HG03175 (cell line): Measurements from ENCODE around the gene NKX2-4.
"Not testable (repeated sequence)": the region's sequence is repeated elsewhere in the genome, so short reads cannot be mapped to it uniquely, and the experiment has no call there.

Source experiments
- ATAC-seq: cut with Tn5 transposase; IDR thresholded peaks from one replicate; pipeline ENCODE4 v1.9.1; 2021; ENCODE audit warnings: mild to moderate bottlenecking, moderate library complexity; ENCODE audit not compliant: unreplicated experiment

Gene NKX2-4

DNA sequence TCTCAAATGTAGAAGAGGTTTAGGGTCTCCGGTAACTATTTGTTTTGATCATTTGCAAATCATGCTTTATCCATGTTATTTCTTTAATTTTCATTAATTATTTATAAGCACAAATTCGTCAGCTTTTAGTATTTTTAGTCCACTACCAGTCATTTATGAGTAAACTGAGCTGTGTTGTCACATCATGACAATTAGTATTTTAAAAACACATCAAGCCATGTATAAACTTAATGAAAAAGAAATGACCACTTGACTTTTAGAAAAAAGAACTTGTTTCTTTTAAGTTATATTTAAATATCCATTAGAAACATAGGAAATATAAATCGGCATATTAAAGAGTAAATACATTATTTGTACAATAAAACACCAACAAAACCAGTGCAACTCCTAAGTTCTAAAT lies 2.8 kb downstream of the NKX2-4 start:
- ATAC-seq = no peak

DNA sequence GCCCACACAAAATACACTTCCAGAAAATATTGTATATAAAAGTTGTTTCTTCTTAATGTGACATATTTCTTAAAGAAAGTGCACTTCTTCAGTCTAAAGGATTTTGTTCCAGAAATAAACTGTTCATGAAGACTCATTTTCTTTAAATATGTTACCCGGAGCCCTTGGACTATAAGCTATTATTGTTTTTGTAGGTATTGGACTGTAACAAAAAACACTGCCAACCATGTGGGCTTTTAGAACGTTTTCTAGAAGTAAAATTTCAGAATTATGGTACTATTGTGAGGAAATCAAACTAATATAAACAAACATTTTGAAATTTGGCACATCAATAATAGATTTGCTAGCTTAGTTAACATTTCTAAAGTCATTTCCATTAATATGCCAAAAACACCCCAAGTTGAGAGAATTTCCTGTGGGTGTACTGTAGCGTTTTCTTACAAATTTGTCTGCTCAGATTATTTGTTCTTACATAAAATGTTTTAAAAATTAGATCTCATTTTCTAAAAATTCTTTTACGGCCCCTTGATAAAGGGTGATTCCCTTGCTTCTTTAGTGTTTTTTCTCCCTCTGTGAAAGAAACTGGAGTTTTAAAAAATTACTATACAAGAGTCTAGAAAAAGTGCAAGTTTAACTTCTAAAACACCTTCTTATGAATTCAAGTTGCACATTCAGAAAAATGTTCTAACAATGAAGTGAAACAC lies 3.4 kb downstream of the NKX2-4 start:
- ATAC-seq = no peak

DNA sequence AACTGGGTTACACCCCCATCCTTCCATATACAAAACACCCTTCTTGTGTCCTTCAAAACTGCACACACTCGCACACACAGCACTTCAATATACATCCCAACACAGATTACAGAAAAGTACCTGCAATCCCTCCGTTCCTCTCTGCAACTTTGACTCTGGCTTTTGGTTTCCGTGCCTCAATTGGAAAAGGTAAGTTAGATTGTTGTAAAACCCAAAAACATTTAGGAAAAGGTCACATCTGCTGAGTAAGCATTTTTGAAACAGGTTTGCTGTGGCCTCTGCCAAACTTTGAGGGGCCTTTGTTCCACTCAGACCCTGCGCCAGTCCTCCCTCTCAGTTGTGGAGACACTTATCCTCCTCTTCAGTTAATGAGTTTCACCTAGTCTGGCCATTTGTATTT lies 4.2 kb downstream of the NKX2-4 start:
- no peak for ATAC-seq

DNA sequence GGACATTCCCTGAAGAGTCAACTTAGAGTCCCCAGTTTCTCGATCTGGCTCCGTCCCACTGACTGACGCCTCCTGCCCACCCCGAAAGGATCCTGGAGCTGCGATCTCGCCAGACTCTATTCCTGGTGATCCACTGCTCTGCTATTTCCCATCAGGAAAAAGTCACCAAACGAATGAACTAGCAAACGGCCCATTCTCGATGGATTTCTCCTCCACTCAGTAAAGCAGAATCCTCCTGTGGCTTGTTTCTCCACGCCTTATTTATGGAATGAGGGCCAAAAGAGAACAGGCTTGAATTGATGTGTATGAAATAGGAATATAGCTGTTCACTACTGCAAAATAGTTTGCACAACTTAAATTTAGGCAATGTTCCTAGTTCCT lies 5.4 kb downstream of the NKX2-4 start:
- ATAC-seq = no peak

DNA sequence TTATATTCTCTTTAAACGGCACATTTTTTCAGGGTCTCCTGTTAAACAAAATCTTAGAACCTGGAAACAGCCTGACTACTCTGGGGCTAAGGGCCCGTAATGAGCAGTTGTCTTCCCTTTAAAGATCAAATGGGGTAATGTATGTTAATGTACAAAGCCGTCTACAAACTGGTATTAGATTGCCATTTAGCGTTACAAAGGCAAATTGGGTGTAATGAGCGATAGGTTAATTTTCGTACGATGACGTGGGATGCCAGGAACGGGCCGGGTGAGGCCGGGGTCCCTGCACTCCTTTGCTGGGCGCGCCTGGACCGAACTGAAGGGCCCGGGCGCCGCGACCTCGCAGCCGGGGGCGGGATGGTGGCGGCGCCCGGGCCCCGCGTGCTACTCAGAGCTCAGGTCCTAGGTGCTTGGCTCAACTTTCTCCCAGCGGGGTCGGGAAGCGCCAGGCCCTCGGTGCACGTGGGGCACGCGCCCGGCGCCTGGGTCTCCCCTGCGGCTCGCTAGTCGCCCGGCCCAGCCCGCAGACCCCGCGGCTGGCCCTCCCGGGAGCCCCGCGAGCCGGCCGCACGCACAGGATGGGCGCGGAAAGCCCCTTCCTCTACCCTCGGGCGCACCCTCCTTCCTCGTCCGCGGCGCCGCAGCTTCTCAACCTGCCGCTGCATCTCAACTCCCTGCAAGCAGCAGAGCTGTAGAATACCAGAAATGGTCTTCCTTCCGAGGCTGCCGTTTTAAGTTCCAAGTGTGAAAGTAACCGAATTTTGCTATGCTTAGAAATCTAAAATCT lies 5.9 kb downstream of the NKX2-4 start:
- ATAC-seq = no peak

DNA sequence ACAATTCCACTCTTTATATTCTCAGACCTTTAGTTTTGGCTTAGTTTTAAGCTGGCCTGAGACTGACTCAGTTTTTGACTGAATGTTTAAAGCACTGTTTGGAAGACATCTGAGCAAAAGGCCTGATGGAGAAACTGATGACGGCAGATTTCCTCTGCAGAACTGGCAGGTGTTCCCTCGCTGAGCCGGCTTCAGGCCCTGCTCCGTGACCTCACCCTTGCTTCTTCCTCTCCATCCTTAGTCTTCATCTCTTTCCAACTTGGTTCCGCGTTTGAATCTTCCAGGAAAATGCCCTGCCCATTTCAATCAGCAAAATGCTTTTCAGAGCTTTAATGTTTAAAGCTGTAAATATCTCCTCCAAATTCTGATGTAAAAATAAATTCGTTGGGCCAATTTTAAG lies 6.6 kb downstream of the NKX2-4 start:
- no peak for ATAC-seq

DNA sequence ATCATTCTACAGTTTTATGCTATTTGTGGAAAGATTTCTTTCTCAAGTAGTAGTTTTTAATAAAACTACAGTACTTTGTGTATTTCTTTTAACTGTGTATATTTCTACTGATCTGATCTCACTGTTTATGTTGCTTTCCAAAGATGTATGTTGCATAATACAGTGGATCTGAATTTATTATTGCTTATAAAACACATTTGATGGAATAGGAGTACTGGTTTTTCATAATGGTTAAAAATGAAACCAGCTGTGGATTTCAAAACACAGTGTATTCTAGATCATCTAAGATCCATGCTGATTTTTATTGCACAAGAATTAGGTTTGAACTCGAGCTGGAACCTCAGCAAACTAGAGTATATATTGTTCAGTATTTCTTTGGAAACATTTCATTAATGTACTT lies 8.0 kb downstream of the NKX2-4 start:
- no peak for ATAC-seq

DNA sequence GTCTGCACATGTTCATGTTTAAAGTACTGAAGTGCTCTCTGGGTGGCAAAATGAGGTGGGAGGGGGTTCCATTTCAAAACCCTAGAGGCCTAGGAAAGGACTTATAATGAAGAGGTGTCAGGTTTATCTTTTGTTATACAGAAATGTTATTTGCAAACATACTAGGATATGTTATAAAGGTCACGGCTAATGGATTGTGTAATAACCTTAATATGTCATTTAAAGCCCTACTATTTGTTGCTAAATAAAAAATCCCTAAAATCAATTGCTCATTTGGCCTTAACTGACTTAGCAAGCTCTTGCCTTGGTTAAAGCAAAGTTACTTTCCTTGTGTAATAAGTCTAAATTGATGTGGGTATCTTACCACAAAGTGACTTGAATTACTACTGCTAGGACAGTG lies 8.8 kb downstream of the NKX2-4 start:
- ATAC-seq = no peak

DNA sequence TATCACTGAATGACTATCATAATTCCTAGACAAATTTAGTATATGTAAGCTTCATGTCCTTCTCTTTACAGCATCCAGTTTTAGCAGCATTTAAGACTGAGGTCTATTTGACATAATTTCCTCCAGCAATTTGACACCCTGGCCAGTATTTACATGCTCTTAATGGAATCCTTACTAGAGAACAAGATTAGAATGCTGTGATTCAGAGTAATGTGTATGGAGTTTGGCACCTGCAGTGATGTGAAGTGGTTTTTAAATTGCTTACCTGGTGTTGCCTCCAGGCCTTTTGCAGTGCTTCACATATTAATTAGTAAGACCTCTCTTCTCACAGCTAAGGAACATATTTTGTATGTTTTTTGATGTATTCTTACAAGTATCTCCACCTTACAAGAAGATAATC lies 9.8 kb downstream of the NKX2-4 start:
- ATAC-seq = no peak

DNA sequence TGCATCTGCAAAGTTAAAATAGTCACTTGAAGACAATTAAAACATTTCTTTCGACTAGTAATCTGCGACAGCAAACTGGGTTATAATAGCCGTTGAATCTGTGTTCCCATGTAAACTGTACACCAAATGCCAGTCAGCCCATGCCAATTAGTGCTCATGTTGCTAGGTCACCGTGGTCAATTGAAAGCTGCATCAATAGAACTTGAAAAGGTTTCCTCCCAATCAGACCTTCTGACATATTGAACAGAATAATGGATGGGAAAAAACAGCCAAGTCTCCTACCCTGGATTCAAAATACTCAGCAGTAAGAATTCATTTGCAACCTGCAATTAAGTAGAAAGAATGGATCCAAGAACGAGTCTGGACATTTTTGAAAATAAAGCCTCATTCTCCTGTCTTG lies 11.2 kb downstream of the NKX2-4 start:
- ATAC-seq = no peak

DNA sequence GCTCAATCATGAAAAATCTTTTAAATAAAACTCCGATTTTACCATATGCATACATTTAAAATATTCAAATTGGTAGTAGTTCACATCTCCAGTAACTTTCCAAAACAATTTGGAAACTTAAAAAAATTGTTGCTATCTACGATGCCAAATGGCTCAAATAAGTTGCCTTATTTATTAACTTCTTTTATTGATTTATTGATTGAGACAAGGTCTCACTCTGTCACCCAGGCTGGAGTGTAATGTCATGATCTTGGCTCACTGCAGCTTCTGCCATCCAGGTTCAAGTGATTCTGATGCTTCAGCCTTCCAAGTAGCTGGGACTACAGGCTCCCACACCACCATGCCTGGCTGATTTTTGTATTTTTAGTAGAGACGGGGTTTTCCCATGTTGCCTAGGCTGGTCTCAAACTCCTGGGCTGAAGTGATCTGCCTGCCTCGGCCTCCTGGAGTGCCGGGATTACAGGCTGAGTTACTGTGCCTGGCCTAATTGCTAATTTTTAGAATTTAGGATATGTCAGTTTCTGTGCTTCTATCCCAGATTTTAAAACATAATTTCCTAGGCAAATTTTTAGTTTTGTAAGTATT lies 12.9 kb downstream of the NKX2-4 start:
- no peak for ATAC-seq

DNA sequence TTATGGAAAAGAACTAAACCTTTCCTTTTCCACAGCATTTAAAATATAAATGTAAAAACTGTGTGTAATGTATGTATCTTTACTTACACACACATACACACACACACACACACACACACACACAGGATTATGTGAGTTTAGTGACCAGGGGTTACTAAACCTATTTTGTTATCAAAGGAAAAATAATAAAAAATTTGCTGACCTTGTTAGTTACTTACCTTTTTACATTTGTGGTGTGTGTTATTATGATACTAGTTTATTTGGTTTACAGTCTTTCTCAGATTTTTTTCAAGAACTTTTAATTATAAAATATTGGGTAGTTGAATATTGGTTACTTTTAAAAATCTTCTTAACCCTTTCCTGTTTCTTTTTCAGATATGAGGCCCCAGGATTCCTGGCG lies 15.7 kb downstream of the NKX2-4 start:
- ATAC-seq = no peak

DNA sequence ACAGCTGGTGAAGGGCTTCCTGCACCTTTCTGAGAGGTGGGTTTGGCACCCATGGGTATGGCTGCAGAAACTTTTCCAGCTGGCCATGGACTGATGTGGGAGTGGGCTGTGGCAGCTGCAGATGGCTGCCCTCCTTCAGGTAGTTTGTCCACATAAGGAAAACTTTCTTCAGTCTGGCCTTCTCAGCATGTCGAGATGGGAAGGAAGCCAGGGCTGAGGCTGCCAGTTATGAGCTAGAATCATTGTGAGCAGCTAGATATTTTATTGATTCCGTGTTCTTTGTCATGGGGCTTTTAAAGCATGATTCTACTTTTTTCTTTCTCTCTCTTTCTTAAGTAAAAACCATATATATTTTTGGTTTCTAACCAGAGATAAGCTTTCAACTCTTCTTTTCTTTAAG lies 16.6 kb downstream of the NKX2-4 start:
- ATAC-seq = no peak

DNA sequence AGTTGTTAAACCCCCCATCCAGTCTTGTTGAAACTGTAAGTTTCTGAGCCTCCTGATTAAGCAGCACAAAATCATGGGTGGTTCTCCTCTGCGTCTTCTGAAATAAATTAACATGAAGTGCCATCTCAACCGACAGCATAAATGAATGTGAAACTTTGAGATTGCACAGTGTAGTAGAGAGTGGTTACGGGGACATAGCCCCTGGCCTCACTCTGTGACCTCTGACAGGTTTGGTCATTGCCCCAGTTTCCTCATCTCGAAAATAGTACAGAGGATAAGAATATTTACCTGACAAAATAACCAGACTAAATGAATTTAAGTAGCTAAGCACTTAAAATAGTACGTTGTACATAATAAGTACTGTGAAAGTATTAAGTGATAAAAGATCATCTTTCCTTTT lies 19.1 kb downstream of the NKX2-4 start:
- ATAC-seq = no peak

DNA sequence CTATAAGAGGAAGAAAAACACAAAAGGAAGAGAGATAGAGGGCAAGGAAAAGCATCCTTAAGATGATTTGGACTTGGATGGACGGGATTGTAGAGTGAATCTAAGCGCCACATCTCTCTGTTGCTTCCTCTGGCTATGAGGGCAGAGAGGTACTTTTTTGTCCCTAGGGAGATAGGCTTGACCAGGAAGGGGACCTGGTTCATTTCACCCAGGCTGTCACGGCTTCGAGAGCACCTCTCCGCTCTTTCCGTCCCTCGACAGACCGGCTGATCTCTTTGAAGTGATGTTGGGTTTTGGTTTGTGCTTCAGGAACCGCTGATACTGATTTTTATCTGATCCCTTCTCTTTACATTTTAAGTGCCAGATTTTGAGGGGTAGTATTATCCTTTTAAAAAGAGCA lies 19.6 kb downstream of the NKX2-4 start:
- no peak for ATAC-seq

DNA sequence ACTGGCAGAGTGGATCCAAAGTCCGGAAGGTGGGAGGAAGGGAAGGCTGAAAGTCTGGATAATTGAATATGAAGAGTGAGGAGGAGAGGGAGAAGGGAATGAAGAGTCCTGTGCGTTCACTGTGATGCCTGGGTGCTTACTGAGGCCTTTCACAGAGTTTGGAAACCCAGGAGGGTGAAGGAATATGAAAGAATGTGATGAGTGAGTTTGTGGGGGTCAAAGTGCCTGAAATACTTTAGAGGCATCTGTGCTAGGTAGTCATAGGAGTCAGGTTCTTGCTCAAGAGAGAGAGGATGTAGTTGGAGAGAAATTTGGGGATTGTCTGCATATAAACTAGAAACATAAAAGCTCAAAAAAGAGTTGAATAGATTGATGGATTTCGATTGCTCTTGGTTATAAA lies 20.7 kb downstream of the NKX2-4 start:
- ATAC-seq = no peak

DNA sequence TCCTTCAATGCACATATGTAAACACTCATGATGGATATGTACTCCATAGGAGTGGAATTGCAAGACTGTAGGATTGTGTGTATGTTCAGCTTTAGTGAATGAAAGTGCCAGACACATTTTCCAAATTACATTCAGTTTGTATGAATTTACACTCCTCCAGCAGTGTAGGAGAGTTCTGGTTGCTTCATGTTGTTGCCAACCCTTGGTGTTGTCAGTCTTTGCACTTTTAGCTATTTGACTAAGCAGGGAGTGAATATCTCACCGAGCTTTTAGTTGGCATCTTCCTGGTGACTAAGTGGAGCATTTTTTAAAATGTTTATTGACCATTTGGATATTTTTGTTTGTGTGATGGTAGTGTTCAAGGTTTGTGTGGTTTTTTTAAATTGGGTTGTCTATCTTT lies 23.9 kb downstream of the NKX2-4 start:
- no peak for ATAC-seq

DNA sequence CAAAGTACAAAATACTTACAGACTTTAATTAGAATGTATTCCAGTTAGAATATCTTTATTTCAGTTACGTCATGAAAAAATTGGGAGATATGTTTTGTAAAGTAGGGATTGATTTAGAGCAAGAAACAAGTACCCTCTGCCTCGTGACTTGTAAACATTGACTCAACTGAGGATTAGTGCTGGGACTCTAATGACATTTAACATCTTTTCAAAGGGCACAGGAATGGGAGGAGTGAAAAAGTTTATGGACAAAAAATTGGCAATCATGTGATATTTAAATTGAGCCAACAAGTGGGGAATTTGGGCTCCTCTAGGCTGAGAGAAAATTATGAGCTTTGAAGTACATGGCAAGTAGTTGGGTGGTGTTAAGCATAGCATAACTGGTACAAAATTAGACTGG lies 25.3 kb downstream of the NKX2-4 start:
- no peak for ATAC-seq

DNA sequence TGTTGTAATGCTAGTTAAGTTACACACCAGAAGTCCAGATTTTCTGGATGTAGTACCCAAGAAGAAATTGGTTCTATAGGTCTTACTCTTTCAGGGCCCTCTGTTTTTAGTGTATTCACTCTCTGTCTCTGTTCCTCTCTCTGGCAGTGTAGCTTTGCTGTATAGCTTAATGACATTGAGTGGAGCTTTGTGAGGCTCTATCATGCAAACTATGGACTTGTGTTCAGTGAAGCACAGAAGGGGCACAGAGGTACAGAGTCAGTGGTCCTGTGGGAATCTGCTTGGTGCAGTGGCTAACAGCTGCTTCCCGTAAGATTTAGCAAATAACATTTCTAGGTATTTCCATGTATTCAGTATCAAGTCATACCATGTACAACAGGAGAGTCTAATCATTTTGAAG lies 26.1 kb downstream of the NKX2-4 start:
- ATAC-seq = no peak

DNA sequence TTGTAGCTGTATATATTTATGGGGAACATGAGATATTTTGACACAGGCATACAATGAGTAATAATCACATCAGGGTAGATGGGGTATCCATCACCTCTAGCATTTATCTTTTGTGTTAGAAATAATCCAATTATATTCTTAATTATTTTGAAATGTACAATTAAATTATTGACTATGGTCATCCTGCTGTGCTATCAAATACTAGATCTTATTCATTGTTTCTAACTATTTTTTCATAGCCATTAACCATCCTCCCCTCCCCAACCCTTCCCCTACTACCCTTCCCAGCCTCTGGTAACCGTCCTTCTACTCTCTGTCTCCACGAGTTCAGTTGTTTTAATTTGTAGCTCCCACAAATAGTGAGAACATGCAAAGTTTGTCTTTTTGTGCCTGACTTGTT lies 28.5 kb downstream of the NKX2-4 start:
- ATAC-seq = no peak

DNA sequence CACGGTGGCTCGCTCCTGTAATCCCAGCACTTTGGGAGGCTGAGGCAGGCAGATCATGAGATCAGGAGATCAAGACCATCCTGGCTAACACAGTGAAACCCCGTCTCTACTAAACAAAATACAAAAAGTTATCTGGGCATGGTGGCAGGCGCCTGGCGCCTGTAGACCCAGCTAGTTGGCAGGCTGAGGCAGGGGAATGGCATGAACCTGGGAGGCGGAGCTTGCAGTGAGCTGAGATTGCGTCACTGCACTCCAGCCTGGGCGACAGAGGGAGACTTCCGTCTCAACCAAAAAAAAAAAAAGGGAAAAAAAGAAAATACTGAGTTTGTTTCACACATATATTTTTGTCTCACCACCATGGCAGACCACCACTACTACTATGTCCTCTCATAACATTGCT lies 31.1 kb downstream of the NKX2-4 start:
- ATAC-seq = not testable (repeated sequence)

DNA sequence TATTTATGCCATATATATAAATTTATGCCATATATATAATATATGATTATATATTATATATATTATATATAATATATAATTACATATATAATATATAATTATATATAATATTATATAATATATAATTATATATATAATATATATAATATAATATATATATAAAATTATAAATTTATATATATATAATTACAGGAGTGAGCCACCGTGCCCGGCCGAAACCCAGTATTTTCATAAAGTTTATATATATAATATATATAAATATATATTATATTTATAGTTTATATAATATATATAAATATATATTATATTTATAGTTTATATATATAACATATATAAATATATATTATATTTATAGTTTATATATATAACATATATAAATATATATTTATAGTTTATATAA lies 31.6 kb downstream of the NKX2-4 start:
- no peak for ATAC-seq
